Left hindlimb (tissue), 1 donor: ENCODE data around the gene BMPR1B.

ENCODE experiments used
- DNase-seq: peaks from one replicate; pipeline ENCODE4 v3.0.0-alpha.2; 2018

Gene BMPR1B

DNA sequence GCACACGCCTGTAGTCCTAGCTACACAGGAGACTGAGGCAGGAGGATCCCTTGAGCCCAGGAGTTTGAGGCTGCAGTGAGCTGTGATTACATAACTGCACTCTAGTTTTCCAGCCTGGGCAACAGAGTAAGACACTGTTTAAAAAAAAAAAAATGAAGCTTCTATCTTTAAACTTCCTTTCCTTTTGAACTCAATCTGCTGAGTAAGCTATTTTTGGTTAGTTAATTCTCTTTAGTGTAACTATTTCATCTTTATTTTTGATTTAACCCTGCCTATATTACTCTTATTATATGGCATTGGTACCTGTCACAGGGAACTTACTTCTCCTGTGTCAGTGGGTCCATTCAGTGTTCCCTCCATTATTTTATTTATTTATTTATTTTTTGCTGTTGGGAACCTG, 160.8 kb downstream of the BMPR1B start:
- no peak for DNase-seq

DNA sequence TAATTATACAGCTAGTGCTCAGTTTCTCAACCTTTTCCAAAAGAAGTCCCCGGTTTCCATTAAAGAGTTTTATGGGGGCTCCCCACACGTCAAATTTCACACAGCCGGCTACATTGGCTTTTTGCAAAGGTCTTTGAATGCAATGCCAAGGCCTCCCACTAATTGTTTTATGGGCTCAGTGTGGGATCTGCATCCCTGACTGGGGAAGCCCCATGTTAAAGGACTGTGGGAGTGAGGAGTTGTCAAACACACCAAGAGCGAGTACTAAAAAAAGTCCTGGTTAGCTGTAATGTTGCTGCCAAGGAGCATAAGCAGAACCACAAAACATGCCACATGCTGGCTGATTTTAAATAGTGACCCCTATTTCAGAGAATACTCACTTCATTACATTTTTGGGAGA, 162.6 kb downstream of the BMPR1B start:
- no peak for DNase-seq

DNA sequence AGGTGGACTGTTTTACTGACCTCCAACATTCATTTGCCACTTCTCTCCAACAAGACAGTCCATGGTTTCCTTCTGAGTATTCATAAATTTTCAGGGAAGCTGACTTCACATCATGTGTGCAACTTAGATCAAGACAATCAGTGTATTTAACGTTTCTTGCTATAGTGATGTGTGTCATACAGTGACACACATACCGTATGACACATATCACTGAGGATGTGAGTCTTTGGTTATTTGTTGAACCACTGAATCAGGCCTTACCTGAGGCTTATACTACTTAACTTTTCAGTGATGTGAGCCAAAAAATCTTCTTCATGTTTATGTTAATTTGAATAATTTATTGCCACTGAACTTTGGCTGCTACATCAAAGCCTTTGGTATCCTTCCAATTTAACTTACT, 166.8 kb downstream of the BMPR1B start:
- no peak for DNase-seq

DNA sequence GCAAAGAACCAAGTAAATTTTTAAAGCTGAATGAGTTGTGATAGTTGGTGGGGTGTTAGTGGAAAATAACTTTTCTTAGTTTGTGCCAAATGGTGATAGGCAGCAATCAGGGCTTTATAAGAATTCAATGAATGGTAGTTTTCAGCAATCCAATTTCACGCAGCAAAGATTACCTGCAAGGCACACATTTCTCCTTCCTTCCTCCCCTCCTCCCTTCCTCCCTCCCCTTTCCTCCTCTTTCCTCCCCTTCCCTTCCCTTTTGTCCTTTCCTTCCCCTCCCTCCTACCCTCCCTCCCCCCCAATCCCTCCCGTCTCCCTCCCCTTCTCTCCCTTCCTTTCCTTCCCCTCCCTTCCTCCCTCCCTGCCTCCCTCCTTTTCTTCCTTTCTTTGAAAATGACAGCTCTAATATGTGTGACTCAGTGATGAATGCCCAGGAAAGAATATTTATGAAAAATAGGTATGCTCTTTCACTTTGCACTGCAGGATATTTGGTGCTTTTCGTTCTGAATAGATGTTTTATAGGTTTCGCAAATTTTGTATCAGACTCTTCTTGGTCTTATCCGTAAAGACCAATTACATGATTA, 168.1 kb downstream of the BMPR1B start:
- no peak for DNase-seq

DNA sequence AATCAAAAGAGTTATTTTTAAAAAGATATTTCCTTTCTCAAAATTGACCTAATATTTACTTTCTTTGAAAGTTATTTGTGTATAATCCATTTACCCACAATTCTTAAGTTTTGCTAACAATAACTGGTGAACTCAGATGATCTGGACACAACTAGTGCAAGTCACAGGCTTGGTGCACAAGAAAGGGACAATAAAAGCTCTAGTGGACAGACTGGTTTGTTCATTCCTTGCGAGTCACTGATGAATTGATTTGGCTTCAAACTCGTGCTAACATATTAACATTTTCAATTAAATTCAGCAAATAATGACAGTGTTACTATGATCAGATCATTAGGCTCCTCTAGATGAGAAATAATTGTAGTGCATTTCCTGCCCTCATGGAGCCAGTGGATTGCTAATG, 169.2 kb downstream of the BMPR1B start:
- DNase-seq: no peak

DNA sequence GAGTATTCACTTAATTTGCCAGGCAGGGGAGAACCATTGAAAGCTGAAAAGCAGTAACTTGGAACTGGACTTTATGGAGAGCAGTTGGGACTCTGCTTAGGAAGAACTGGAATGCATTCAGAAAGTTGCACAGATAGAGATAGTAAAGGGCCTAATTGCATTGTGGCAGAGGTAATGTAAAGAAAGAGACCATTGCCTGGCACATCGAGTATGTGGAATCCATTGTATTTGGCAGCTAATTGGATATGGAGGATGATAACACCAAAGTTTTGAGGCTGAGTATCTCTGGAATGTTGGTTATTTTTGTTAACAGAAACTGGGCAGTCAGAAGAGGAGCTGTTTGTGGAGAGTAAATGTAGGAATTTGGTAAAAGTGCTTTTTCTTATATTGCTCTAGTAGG, 169.9 kb downstream of the BMPR1B start:
- DNase-seq: no peak

DNA sequence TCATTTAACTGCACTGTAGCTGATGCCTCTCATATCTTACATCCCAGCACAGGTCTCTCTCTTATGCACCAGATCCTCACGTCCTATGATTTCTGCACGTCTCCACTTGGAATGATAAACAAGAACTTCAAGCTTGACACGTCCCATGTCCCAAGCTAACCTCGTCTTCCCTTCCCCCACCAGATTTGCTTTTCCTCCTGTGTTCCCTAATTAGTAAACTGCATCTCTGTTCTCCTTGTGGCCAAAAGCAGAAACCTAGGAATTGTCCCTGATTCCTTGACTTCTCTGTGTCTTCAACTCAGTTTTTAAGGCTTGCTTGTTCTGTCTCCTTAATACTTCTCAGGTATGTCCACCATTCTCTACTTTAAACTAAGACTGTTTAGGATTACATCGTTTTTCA, 171.9 kb downstream of the BMPR1B start:
- DNase-seq: no peak

DNA sequence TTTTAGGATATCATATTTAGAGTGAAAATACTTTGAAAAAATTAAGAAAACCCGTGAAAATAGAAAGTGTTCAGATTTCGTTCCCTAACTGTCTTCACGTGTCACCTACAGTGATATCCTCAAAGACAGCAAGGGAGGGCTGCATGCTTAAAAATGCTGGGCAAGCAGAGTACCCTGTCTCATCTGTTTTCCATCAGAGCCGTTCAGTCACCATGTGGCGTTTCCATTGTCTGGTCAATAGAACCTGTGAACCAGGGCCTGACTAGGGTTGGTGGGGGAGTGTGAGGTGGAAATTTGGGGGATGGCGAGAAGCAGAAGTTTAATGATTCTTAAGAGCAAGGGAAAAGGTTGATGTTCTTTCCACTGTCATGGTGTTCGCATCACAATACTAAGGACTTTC, 173.9 kb downstream of the BMPR1B start:
- no peak for DNase-seq

DNA sequence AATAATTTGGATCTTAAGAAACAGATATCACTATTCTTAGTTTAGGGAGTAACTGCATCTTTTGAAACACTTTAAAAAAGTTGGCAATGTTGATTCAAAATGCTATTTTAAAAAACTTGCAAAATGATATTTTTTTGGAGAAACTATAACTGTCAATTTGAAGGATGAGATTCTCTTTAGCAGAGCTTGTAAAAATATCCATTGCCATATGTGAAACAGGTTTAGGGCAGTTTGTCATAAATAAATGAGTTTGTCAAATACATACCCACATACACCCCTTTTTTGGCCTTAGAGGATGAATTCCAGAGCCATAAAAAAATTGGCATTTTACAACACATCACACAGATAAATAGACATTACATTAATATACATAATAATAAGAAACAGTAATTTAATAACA, 174.6 kb downstream of the BMPR1B start:
- no peak for DNase-seq

DNA sequence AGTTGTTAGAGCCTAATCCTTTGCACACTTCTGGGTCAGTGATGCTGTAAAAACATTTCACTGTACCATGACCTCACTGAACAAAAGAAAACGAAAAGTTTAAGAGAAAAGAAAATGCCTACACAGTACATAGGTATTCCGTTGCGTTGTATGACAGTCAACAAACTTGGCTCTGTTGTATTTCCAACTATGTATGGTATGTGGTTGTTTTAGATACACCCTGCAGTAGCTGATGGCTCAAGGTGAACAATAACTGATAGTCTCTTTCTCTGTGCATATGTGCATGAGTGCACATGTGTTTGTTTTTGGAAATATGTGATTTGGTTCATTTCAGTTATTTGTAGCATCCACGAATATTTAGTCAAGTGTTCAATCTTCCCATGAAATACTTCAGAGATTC, 176.0 kb downstream of the BMPR1B start:
- no peak for DNase-seq

DNA sequence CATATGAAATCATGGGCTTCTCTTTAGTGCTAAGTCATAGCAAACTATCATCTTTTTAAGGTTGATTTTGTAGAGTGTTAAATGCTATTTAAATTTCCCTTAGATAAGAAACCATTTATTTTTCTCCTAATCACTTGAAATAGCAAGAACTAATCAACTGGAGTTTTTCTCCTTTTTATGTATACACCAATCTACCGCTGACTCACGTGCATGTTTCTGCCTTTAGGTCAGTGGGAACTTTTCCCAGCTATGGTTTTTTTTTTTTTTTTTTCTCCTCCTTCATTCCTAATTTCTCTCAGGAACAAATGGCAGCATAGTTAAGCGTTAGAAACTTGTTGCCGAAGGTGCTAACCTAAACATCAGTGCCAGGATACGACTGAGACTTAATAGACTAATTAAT, 176.4 kb downstream of the BMPR1B start:
- no peak for DNase-seq

DNA sequence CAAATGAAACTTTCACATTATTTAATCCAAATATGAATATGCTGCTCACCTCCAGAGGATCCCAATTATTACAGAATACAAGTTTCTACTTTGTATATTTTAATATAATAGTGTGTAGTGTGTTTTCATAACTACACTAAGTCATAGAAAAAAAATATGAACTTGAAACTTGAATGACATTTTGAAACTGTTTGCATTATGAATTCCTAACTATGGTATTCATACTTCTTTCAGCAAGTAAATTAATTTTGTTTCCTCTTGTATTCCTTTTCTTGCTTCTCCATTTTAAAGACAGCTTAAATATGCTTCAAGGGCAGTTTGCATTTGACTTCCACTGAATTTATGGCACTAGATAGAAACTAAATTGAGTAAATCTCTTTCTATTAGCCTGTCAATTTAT, 177.1 kb downstream of the BMPR1B start:
- no peak for DNase-seq

DNA sequence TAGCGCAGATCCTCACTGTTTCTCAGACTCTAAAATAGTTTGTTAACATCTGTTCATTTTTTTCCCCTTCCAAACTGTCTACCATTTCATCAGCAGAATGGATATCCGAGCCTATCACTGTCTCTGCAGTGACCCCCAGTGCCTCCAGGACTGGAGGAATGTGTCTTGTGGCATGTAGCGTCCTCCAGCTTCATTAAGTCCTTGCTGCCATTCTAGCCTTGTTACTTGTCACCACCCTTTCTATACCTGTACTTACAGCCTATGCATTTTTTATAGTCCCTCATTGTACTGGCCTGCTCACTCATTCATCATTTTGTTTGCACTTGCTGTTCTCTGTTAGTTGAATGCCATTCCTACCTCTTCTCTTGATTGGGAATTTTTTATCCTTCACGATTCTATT, 179.1 kb downstream of the BMPR1B start:
- DNase-seq: no peak

DNA sequence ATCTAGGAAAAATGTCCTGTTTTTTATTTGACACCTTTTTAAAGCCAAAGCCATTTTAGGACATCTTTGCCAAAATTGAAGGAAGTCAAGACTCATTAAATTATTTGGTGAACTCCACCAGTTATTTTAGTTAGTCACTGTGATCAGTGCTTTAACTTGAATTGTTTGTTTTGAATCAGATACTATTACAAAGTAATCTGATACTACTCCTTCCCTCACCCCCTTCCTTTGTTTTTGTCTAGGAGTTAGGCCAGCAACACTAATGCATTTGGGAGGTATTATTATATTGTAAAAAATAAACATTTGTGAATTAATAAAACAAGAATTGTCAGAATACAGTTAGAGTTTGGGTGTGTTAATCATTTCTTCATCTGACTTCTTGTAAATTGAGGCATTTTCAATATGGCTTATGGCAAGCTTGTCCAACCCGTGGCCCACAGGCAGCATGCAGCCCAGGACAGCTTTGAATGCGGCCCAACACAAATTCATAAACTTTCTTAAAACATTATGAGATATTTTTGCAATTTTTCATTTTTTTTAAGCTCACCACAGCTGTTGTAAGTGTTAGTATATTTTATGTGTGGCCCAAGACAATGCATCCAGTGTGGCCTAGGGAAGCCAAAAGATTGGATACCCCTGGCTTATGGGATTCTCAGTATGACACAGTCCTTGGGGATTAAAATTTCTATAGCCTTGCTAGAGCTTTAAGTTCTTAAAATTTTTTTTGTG, 182.2 kb downstream of the BMPR1B start:
- no peak for DNase-seq

DNA sequence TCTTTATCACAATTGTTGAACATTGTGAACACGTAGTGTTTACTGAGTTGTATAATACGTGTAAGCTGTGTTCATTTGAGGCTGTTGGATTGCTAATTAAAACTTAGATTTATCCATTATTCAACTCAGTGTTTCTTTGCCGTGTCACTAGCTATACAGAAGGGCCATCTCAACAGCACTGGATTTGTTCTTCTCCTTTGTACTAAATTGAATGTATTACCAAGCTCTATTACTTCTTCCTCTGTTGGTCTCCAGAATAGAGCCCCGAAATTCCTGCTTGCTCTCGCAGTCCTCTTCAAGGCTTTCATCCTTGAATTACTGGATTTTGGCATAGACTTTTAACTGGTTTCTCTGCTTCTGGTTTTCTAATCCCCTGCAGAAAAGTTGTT, 182.8 kb downstream of the BMPR1B start:
- no peak for DNase-seq

DNA sequence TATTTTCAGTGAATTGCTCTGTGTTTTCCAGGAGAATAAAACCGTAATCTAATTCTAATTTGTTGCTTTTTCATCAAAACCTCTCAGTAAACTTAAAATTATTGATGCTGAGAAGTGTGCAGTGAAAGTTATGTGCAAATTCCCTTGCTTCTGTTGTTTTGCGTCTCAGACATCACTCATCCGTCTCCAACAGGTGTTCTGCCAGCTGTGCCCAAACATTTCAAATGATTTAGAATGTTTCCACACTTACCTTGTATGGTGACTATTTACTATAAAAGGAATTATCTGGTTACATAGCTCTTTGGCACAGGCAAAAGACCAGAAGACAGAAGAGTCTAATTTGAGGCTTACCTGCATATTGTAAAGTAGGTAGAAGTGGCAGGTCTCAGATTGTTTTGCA, 184.0 kb downstream of the BMPR1B start:
- no peak for DNase-seq

DNA sequence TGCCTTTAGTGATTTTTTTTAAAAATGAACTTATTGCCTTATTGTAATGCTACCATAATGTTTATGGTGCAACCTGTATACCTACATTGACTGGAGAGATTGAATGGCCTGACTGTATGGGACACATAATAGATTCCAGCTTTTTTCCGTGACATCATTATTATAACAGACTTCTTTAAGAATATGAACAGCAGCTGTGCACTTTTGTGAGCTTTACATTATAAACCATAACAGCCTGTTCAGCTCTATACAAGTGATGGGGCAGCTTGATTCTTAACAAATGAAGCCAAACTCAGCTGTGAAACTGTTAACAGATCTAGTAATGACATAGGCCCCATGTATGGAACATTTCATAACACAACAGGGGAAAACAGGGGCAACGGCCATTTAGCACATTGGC, 187.0 kb downstream of the BMPR1B start:
- DNase-seq: no peak

DNA sequence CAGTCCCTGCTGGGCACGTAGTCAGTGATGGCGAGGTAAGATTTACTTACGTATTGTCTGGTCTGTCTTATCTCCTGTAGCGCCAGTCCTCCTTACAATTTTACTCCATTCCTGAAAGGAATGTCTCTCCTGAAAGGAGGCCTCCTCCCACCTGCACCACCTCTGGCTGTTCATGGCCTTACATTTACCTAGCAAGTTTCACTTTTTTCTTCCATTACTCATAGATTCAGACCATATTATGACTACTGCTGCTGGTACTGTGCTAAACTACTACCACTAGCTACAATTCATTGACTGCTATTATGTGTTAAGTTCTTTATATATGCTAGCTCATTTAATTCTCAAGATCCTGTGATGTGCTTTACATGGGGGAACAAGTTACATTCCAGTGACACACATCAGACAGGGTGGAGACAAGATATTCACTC, 189.9 kb downstream of the BMPR1B start:
- no peak for DNase-seq

DNA sequence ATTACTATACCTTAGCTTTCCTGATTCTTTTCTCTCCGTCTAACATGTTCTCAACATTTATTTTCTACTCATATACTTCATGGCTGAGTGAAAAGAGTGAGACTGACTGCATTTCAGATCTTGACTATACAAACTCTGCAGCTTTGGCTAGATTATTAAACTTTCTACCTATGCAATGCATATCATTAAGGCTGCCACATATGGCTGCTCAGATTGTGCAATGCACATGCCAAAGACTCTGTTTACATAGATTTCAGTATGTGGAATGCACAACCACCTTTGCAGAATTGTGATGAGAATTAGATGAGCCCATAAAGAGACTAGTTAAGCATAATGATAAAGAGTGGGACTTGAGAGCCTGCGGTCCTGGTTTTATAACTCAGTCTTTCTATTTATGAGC, 196.5 kb downstream of the BMPR1B start:
- no peak for DNase-seq

DNA sequence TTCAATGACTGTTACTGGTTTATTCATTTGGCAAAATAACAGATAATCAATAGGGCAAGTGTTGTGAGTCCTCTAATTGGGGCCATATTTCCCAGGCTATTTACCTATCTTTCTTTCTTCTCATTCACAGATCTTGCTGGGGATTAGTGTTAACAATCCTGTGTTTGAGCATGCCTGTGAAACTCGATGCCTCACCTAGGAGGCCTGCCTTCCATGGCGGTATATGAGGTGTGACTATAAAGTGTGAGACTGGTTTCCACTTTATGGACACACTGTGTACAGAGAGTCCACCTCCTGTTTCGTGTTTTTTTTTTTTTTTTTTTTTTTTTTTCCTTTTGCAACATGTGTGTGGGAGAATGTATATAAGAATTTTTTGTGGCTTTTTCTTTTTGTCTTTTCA, 199.3 kb downstream of the BMPR1B start:
- no peak for DNase-seq

DNA sequence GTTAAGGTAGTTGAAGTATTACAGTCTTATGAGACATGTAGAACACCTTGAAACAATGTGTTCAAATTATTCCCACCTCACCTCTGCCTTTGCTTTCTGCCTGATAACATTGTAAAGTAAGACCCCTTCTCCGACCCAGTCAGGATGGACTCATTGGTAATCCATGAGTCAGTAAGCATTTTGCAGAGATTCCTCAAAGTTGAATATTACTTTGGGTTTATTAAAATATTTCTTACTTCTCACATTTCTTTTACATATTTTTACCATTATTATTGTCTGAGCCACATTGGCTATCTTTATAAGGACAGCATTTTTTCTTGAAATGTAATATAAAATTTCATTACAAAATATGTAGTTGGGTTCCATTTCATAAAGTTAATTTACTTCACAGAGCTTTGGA, 201.6 kb downstream of the BMPR1B start:
- DNase-seq: no peak

DNA sequence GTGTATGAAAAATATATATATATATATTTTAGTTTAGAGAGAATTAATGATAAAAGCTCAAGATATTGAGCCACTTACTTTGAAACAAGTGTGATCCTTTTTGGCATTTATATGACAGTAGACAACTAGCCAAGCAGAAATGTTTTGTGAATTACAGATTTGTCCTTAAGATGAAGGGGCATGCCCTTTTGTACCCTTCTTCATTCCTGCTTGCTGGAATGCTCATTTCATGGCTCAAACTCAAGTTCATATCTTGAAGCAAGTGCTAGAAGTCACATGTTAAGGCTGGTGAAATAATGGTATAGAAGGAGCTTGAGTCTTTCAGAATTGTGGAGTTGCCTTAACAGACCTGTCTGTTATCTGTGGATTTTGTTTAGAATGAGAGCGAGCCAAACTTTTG, 203.0 kb downstream of the BMPR1B start:
- DNase-seq: no peak

DNA sequence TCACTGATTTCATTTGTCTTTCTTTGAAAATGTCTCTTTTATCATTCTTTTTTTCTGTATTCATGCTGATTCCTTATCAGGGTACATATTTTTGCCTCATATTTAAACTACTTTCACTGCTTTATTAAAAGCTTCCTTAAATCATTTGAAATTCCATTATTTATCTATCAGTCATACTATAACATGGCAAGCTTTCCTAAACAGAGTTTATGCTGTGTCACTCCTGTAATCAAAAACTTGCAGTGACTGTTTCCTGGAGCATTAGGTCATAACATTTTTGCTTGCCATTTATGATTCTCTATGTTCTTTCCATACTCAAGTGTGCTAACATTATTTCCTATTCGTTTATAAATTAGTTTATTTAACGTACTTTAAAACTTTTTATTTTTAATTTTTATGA, 203.7 kb downstream of the BMPR1B start:
- no peak for DNase-seq

DNA sequence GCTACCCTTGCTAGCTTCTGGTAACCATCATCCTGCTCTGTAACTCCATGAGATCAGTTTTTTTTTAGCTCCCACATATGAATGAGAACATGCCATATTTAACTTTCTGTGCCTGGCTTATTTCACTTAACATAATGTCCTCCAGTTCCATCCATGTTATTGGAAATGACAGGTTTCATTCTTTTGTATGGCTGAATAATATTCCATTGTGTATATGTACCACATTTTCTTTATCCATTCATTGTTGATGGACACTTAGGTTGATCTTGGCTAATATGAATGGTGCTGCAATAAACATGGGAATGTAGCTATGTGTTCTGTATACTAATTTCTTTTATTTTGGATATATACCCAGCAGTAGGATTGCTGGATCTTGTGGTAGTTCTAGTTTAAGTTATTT, 204.7 kb downstream of the BMPR1B start:
- DNase-seq: no peak

DNA sequence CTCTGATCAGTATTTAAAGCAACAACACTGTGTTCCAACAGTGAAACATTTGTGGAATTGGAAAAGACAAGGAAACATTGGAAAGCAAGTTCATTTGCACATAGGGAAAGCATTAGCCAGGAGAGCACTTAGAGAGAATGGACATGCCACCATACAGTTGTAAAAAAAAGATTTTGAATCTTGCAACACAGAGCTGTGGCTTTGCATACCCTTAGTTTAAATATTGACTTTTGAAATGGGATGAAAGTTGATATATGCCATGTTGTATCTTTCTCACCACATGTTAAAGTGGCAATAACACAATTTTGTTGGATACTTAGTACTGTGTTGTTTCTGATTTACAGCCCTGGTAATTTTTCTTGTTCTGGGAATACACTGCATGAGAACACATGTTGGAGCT, 208.1 kb downstream of the BMPR1B start:
- no peak for DNase-seq
